SH-SY5Y (cell line): ENCODE data around the gene CSTPP1.

Source experiments
- GATA2 ChIP-seq: IDR thresholded peaks from 2 replicates; pipeline ENCODE4 v1.6.1; 2011; ENCODE audit warnings: mild to moderate bottlenecking, low read depth, low read length
- GATA3 ChIP-seq: IDR thresholded peaks from 2 replicates; pipeline ENCODE4 v1.6.1; 2011; ENCODE audit warnings: low read depth, mild to moderate bottlenecking, low read length, moderate library complexity

DNA sequence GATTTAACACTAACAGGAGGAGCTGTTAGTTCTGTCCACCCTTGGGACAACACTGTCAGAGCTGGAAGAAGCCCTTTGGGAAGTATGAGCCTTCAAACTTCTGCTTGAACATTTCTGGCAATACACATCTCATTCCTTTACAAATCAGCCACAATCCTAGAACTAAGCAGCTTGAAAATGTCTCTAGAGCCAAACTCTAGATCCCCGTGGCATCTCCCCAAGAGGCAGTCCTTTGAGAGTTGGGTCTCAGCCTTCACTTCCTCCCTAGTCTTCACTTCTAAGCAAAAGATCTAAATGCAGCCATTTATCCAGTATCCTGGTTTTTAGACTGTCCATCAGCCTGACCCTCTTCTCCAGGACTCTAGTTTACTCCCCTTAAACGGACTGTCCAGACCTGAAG lies 213.2 kb downstream of the CSTPP1 start:
- TF ChIP-seq GATA2 (no peak), GATA3 (no peak)
